ENCODE data around the gene SHISA9. TPM values are rescaled to one million over a fixed set of nuclear protein-coding genes. Genes with fewer than 3 reads are reported as not detected.

SHISA9 gene
- total RNA-seq, 1 experiment from 2014 or later: 0.29 TPM

DNA sequence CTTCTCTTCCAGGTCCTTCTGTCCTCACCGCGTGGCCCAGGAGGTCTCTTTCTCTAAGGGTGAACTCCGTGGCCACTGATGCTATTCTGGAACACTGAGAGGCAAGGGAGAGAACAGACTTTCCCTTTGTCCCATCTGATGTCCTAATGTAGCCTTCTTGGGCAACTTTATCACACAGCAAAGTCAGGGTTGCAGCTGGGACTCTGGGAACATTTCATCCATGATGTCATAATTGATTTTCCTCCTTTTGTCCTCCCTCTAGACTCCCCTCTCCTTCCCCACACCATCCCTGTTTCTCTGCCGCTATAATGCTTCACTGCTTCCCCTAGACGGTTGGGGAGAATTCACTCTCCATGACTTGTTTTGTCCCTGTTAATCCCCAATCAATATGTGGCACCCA is 201.0 kb downstream of the SHISA9 start:
- Mint-ChIP-seq H3K4me1 (ENCODE audit: low read depth, unreplicated experiment) (no peaks in the 10 kb centered on the region), H3K4me3 (ENCODE audit: unreplicated experiment) (no peak overlapping the region), H3K9me3 (ENCODE audit: unreplicated experiment) (peaks cover 10% of the 10 kb centered on the region), H3K36me3 (ENCODE audit: insufficient read depth, unreplicated experiment) (no peaks in the 10 kb centered on the region), H3K27ac (ENCODE audit: unreplicated experiment) (no peak overlapping the region), H3K27me3 (ENCODE audit: insufficient read depth, unreplicated experiment) (no peaks in the 10 kb centered on the region)
- POLR2A ChIA-PET: no interaction called here
- Histone ChIP-seq H3K9me3 (no peaks in the 10 kb centered on the region), H3K4me1 (no peaks in the 10 kb centered on the region), H3K4me3 (ENCODE audit: low read depth, low read length) (no peak overlapping the region), H3K36me3 (ENCODE audit: control insufficient read depth, insufficient read depth, low read length) (no peaks in the 10 kb centered on the region), H3K27me3 (replicated peaks; ENCODE audit: control insufficient read depth, insufficient read depth, low read length) (no peaks in the 10 kb centered on the region)
- CTCF ChIA-PET: no interaction called here
- TF ChIP-seq, protein P1, sequence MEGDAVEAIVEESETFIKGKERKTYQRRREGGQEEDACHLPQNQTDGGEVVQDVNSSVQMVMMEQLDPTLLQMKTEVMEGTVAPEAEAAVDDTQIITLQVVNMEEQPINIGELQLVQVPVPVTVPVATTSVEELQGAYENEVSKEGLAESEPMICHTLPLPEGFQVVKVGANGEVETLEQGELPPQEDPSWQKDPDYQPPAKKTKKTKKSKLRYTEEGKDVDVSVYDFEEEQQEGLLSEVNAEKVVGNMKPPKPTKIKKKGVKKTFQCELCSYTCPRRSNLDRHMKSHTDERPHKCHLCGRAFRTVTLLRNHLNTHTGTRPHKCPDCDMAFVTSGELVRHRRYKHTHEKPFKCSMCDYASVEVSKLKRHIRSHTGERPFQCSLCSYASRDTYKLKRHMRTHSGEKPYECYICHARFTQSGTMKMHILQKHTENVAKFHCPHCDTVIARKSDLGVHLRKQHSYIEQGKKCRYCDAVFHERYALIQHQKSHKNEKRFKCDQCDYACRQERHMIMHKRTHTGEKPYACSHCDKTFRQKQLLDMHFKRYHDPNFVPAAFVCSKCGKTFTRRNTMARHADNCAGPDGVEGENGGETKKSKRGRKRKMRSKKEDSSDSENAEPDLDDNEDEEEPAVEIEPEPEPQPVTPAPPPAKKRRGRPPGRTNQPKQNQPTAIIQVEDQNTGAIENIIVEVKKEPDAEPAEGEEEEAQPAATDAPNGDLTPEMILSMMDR (IDR thresholded peaks at IDR 0.05; ENCODE audit: insufficient read depth in 1 of 2, low read depth in 1 of 2, low read length in 1 of 2, severe bottlenecking in 1 of 2, unreplicated experiment in 1 of 2): no peak
- intact Hi-C loops (cut with micrococcal nuclease; ENCODE audit: unreplicated experiment): no loop called here
- no TSS peak for BruUV-seq (replicated peaks)
- DNase-seq: no peak

DNA sequence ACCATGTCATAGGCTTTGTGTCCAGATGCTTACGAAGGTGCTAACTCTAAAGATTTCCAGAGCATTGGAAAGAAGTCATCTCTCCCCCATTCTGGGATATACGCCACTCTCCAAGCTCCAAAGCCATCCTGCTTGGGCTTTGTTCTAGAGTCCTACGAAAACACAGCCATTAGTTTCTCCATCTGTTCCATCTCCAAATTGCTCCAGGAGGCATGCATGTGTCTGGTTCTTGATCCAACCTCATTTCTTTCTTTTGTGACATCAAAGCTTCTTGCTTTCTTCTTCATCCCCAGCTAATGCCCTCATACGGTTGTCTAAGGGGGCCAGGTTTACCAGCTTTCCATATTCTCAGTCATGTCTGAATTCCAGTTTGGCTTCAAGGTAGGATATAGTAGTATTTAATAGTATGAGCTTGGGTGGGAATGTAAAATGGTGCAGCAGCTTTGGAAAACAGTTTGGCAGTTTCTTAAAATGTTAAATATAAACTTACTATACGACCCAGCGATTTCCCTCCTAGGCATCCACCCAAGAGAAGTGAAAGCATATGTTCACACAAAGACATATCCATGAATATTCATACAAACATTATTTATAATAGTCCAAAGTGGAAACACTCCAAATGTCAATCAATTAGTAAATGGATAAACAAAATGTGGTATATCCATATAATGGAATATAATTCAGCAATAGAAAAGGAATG is 202.6 kb downstream of the SHISA9 start:
- CTCF ChIA-PET: no interaction called here
- TF ChIP-seq, protein P1 (IDR thresholded peaks at IDR 0.05; ENCODE audit: insufficient read depth in 1 of 2, low read depth in 1 of 2, low read length in 1 of 2, severe bottlenecking in 1 of 2, unreplicated experiment in 1 of 2): no peak

DNA sequence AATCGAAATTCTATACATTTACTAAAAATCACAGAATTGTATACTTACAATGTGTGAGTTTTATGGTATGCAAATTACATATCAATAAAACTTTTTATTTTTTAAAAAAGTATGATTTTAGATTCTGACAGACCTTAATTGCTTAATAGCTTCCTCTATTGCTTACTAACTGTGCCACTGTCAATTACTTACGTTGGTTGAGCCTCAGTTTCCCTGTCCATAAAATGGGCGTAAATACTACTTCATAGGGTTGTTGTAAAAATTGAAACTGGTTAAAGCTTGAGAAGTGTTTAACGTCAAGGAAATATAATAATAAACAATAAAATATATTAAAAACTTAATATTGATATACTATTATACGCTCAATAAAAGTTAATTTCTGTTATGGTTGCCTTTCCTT is 203.4 kb downstream of the SHISA9 start:
- Mint-ChIP-seq H3K9me3 (ENCODE audit: unreplicated experiment) (peaks cover 15% of the 10 kb centered on the region), H3K27me3 (ENCODE audit: insufficient read depth, unreplicated experiment) (no peaks in the 10 kb centered on the region), H3K27ac (ENCODE audit: unreplicated experiment) (no peak overlapping the region), H3K4me3 (ENCODE audit: unreplicated experiment) (no peak overlapping the region), H3K4me1 (ENCODE audit: low read depth, unreplicated experiment) (no peaks in the 10 kb centered on the region), H3K36me3 (ENCODE audit: insufficient read depth, unreplicated experiment) (no peaks in the 10 kb centered on the region)
- no peak overlapping the region for H3K4me3 ChIP-seq (ENCODE audit: low read depth, low read length)
- H3K36me3 ChIP-seq (ENCODE audit: control insufficient read depth, insufficient read depth, low read length): no peaks in the 10 kb centered on the region
- H3K4me1 ChIP-seq: peaks cover 4% of the 10 kb centered on the region; the same call in 1 of the 2 replicates
- BruUV-seq (replicated peaks): no TSS peak
- ChIA-PET POLR2A (no interaction called here), CTCF (no interaction called here)
- no peaks in the 10 kb centered on the region for H3K9me3 ChIP-seq
- DNase-seq: no peak
- intact Hi-C loops (cut with micrococcal nuclease; ENCODE audit: unreplicated experiment): no loop called here
- H3K27me3 ChIP-seq (replicated peaks; ENCODE audit: control insufficient read depth, insufficient read depth, low read length): no peaks in the 10 kb centered on the region
- TF ChIP-seq, protein P1 (IDR thresholded peaks at IDR 0.05; ENCODE audit: insufficient read depth in 1 of 2, low read depth in 1 of 2, low read length in 1 of 2, severe bottlenecking in 1 of 2, unreplicated experiment in 1 of 2): no peak

More for the DNA sequence above, 202.6 kb downstream of the SHISA9 start:
- Mint-ChIP-seq H3K27ac (ENCODE audit: unreplicated experiment) (no peak overlapping the region), H3K36me3 (ENCODE audit: insufficient read depth, unreplicated experiment) (no peaks in the 10 kb centered on the region), H3K9me3 (ENCODE audit: unreplicated experiment) (peaks cover 15% of the 10 kb centered on the region), H3K4me1 (ENCODE audit: low read depth, unreplicated experiment) (no peaks in the 10 kb centered on the region), H3K27me3 (ENCODE audit: insufficient read depth, unreplicated experiment) (no peaks in the 10 kb centered on the region), H3K4me3 (ENCODE audit: unreplicated experiment) (no peak overlapping the region)
- POLR2A ChIA-PET: no interaction called here
- DNase-seq: no peak
- Histone ChIP-seq H3K36me3 (ENCODE audit: control insufficient read depth, insufficient read depth, low read length) (no peaks in the 10 kb centered on the region), H3K4me1 (no peaks in the 10 kb centered on the region), H3K27me3 (replicated peaks; ENCODE audit: control insufficient read depth, insufficient read depth, low read length) (no peaks in the 10 kb centered on the region), H3K9me3 (no peaks in the 10 kb centered on the region), H3K4me3 (ENCODE audit: low read depth, low read length) (no peak overlapping the region)
- BruUV-seq (replicated peaks): no TSS peak
- intact Hi-C loops (cut with micrococcal nuclease; ENCODE audit: unreplicated experiment): no loop called here
